ENCODE results near the gene DPT. TPM values are rescaled to one million over a fixed set of nuclear protein-coding genes. Genes with fewer than 3 reads are reported as not detected.

The DPT gene
- total RNA-seq, 1 donor from 2014 or later, result under 0.01 TPM

DNA sequence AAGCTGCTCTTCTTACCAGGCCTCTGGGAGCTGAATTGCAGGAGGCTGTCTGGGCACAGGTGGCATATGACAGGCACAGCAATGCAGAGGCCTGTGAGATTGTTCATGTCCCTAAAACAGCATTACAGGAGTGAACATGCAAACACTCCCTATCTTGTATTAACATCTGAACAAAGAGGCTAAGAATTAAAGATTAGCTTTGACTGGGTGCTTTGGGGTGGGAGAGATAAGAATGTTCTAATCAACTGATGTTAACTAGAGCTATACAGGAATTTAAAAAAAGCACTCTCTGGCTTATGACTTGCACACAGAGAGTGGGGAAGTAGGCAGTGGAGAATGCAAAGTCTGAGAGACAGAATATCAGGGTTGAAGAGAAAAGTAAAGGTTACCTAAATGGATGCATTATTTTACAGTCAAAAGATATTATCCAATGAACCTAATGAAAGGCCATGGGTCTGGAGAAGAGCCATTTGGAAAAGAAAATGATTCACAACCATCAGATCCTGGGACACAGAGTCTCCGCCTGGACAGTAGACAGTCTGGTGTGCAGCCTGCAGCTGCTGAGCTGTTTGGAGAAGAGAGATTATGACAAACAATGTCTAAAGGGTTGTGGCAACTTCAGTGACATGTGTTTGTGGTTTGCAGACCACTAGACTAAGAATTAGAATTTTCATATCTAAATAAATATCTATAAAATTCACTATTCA is 20.2 kb downstream of the DPT start:
- DNase-seq (ENCODE audit: low spot score in 2 of 2) (no peak), FAIRE-seq (no peak)

DNA sequence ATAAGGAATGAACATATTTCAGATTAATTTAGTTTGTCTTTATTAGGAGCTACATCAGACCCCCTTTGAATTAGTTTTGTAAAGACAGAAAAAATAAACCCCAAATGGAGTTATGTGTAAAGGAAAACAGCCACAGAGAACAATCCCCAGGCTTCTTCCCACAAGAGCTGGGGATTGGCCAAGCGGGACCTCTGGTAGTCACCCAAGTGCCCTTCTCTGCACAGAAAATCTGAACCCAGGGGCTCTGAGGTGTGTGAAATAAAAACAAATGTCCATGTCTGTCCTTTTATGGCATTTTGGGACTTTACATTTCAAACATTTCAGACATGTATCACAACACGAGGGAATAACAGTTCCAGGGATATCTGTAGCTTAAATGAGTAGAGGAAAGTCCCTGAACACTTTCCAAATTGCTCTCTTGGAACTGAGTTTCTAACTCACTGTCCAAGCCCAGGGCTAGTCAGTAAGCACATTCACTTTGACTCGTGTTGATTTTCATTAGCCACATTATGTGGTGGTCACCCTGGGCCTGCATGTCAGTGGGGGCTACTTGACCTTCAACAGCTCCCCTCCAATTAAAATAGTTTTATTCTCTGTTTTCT is 22.5 kb downstream of the DPT start:
- no peak for DNase-seq (ENCODE audit: low spot score in 2 of 2)

DNA sequence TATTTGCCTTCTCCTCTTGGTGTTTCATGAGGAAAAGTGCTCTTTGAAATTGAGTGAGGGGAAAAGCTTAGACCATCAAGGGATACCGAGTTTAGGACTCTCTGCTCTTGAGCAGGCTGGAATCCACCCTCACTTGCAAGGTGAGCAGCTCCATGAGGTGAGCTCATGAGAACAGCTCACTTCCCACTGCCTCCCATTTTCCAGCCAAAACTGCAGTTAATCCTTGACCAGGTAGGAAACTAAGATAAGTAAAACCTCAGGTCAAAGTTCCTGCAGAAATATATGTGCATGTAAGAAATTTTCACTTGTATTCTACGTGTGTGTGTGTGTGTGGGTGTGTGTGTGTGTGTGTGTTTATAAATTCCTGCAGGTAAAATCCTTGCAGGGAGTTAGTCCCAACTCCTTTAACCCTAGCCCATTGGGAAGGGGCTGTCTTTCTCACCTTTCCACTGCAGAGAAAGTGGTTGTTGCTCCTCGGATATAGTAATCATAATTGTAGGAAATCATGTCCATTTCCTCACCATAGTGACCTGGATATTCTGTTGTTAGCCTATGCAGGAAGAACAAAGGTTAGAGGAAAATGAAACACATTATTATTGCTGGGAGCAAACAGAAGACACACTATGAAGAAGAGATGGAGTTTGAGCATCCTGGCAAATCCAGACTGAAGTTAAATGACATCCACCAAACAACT is 28.3 kb downstream of the DPT start:
- no peak for FAIRE-seq
- no peak for DNase-seq (ENCODE audit: low spot score in 2 of 2)

More for the DNA sequence above, 22.5 kb downstream of the DPT start:
- no peak for FAIRE-seq

DNA sequence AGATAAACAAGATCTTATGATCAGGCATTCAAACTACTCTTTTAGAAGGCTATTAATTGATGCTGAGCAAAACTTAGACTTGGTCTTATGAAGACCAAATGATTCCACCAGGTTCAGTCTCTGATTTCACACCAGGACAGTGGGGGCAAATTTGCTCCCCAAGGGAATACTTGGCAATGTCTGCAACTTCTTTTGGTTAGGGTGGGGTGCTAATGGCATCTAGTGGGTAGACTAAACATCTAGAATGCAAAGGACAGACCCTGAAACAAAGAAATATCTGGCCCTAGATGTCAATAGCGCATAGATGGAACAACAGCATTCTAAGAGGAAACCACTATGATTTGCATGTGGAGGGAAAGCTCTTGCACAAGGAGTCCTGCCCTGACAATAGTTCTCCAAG is 30.6 kb downstream of the DPT start:
- DNase-seq (ENCODE audit: low spot score in 2 of 2), result no peak
- FAIRE-seq, result no peak

DNA sequence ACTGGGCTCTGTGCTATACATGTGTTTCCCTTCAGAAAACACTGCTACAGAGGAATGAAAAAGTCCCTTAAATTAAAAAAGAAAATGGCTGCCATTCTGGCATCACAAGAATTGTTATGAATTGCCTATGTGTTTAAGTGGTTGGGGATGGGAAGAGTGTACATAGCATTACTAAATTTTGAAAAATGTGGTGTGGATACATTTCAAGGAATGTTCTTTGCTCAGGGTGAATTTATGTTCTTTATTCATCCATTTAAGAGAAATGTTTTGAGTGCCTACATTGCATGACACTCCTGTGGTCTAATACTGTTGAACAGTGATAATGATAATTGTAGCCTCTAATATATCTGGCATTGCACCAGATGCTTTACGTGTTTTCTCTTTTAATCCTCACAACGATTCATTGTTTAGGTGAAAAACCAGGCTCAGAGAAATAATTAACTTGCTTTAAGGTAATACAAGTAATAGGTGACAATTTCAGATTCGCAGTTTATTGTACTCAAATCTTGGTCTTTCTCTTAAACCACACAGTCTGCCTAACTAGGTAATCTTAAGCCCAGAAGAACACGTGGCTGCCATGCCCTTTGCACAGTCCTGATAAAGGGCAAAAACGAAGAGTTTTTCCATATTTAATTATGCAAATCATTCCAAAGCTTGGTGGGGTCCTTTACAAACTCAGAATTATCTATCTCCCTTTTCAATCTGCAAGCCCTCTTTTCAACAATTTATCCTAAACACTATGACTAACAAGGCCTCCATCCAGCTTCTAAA is 31.5 kb downstream of the DPT start:
- FAIRE-seq (no peak), DNase-seq (ENCODE audit: low spot score in 2 of 2) (no peak)

DNA sequence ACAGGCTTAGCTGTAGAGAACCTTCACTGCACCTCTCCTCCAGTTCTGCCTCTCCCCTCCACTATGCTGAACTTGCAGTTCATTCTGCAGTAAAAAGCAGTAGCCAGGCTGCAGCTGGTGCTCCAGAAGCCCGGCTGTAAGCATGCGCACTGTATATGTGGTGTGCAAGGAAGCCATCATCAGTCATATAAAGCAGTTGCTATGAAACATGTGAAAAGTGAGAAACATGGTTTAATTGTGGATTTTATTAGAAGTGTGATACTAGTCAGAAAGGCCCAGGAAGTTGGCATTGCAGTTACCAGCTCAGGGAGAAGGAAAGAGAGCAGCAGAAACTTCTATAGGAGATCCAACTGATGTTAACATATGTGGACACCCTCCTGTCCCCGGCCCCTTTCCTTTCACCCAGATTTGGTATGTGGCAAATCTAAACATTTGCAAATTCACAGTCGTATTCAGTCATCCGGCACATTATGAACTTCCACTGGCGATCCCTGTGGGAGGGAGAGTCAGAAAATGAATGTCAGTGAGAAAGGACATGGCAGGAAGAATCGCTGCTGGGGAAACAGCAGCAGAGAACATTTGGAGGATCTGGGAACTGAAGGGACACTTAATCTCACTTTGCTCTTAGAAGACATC is 32.8 kb downstream of the DPT start:
- DNase-seq (ENCODE audit: low spot score in 2 of 2), result no peak
- no peak for FAIRE-seq

DNA sequence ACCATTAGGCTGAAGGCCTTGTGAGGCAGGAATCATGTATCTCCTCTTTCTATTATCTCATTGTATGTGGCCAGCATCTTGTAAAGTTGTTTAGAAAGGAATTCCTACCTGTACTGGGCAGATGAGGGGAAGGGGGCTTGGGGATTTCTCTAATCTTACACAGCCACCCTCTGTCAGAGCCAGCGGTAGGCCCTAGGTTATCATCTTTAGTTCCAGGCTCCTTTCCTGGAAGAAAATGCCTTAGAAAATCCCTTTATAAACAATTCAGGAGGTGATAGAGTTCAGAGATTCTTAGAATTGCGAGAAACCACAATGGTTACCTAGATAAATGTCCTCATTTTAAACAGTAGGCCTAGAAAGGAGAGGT is 35.2 kb downstream of the DPT start:
- DNase-seq (ENCODE audit: low spot score in 2 of 2) (no peak), FAIRE-seq (no peak)

DNA sequence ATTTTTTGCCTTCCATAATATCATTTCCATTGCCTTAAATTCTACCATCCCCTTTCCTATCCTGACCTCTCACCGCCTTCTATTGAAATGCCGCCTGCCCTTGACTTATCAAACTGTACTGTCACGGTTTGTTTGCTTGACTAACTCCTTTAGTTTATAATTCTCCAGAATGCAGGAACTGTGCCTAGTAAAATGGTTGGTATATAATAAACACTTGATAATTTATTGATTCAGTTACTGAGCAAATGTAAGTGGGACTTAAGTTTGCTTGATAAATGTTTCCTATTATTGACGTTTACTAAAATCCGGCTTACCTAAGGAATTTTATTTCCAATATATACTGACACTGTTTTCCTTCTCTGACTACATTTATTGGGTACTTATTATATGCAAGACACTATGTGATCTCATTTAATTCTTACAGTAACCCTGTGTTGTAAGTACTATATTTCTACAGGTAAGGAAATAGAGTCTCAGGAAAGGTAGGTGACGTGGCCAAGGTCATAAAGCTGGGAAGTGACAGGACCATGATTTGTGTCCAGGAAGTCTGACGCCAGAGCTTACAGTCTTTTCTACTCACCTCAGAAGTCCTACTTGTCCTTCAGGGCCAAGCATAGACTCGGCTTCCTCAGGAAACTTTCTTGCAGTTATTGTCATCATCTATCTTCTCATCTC is 35.7 kb downstream of the DPT start:
- no peak for FAIRE-seq

DNA sequence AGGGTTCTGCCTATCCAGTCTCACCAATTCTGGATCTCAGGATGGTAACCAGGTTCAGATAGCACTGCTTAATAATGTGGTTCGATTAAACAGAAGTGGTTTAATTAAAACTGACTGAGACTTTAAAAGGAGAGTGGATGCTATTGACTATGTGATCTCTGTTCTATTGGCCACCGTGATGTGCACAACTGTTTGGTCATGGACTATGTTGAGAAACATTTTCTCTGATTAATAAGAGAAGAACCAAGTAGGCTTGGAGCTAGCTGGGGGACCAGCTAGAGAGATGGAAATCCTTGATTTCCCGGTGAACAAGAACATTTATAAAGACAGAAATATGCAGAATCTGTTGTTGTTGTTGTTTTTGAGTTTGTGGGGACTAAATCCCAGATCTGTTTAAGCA is 36.5 kb downstream of the DPT start:
- no peak for DNase-seq (ENCODE audit: low spot score in 2 of 2)
- no peak for FAIRE-seq

More for the DNA sequence above, 35.7 kb downstream of the DPT start:
- no peak for DNase-seq (ENCODE audit: low spot score in 2 of 2)

DNA sequence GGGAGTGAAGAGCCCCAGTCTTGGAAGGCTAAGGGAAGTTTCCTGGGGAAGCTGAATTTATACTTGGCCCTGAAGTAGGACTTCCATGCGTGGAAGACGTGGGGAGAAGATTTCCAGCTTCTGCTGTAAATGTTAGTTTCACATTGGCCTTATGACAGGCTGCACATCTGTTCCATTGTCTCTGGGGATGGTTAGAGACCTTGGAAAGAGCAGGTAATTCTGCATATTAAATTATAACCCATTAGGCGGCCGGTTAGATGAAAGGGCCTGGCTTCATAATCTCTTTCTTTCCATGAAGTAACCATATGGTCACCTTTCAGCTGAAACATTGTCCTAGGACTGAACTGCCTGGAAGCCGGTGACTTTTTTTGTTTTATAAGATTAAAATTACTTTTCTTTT is 37.5 kb downstream of the DPT start:
- no peak for DNase-seq (ENCODE audit: low spot score in 2 of 2)

DNA sequence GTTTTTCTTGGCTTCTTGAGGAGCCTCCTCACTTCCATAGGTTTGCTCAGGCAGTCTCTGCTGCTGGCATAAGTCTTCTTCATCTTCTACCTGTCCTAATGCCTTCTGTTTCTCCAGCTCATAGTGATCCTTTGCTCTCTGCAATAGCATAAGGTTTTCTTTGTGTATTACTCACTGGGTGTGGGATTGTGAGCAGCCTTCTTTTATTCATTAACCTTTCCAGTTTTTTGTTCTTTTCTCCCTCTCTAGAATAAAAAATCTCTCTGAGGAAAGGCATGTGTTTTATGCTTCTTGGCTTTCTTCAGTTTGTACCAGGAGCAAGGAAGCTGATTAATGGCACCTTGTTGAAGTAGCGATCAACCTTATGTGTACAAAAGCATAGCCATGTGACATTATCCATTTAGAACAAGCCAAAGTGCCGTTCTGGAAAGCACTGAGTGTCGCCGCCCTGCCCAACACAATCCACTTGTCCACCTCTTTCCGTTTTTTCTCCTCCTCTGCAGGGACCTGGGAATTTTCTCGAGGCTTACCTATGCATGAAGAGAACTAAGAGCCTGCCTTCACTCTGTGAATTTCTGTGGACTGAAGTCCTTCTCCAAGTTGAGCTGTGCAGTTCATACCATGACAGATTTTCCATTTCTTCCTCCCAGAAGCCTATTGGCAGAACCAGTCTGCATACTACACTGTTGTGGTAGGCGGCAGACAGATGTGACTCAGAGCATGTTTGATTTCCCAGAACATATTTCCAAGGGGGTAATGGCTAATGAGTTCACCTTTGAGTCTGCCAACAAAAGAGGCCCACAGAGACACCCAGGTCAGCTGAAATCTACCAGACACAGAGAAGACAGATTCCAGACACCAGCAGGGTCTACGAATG is 39.0 kb downstream of the DPT start:
- no peak for FAIRE-seq

More for the DNA sequence above, 37.5 kb downstream of the DPT start:
- FAIRE-seq, result no peak

DNA sequence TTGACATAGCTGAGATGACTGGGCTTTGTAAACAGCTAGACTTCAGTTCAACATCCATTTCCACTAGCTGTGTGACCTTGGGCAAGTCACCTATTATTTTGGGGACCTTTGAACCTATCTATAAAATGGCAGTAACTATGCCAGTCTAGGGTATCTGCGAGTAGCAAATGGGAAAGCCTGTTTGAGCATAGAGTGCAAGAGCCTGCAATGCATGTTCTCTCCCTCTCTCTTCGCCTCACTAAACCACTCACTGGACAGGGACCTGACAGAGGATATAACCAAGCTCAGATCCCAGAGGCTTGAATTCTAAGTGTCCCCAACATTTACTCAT is 39.7 kb downstream of the DPT start:
- FAIRE-seq, result no peak
- DNase-seq (ENCODE audit: low spot score in 2 of 2), result no peak

More for the DNA sequence above, 39.0 kb downstream of the DPT start:
- no peak for DNase-seq (ENCODE audit: low spot score in 2 of 2)

DNA sequence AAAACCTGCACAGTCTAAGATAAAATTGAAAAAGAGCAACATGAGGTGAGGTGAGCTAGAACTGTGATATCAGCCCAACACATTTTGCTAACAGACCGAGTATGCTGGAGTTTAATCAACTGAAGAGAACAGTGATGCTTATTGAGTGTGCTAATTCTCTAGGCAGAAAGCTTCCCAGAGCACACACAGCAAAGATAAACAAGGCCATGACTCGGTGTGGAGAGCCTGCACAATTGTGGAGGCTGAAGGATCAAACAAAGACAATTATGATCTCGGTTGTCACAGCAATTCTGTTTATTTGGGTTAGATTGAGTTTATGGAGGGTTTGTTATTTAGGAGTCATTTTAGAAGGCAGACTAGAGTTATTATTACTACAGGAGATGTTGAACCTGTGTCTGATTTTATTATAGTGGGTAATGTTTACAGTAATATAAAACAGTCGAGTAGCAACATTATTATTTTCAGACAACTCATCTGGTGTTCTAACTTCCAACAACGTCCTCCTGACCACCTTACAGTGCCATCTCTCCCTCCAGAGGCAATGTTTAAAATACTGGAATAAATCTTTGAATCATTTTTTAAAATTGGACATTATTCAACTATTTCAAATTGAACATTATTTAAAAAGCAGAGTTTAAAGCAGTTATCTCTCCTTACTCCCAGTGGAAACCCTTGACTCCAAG is 40.2 kb downstream of the DPT start:
- no peak for FAIRE-seq
- DNase-seq (ENCODE audit: low spot score in 2 of 2), result peak; percentile 5 to 10

DNA sequence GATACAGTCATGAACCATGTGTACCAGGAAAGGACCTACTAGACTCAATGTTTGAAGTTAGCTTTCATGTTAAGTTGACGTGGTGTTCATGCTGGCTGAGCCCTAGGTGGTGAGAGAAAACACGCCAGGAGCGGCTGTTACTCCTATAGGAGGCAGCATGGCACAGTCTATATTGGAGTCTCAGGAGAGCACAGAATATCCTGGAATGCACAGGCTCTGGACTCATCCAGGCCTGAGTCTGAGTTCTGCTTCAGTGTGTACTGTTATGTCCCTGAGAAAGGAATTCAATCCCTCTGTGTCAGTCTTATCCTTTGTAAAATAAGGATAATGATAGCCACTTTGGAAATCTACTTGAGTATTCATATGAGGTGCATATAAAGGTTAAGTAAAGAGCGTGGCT is 41.2 kb downstream of the DPT start:
- DNase-seq (ENCODE audit: low spot score in 2 of 2), result no peak
- FAIRE-seq, result no peak

DNA sequence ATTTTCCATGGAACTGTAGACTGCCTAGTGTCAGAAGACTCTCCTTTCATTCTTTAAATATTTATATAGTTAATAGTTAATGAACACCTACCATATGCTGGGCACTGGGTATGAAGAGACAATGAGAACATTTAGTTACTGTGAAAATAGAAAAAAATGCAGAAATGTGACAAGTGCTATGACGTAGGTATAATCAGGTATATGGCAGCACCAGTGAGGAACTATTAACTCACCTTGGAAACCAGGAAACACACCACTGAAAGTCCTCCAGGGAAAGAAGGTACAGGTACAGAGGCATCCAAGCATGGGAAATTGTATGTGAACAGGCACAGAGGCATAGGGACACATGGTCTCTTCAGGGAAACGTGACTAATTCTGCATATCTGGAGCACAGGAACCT is 42.3 kb downstream of the DPT start:
- no peak for DNase-seq (ENCODE audit: low spot score in 2 of 2)
- FAIRE-seq, result no peak

DNA sequence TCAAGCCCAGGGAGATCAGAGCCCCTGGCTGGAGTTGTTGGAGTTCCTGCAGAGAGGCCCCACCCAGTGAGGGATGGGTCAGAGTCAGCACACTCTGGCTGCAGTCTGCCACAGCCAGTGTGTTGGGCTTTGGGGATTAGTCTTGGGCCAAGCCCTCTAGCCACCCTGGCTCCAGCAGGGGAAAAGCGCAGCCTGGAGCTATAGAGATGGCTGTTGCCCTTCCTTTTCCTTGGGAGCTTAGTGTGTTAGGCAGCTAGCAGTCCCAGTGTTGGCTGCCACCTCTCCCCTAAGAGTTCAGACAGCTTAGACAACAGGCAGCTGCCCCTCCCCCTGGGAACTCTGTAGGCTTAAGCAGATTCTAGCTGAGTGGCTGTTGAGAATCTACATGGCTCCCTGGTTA is 45.1 kb downstream of the DPT start:
- DNase-seq (ENCODE audit: low spot score in 2 of 2) (no peak), FAIRE-seq (no peak)

DNA sequence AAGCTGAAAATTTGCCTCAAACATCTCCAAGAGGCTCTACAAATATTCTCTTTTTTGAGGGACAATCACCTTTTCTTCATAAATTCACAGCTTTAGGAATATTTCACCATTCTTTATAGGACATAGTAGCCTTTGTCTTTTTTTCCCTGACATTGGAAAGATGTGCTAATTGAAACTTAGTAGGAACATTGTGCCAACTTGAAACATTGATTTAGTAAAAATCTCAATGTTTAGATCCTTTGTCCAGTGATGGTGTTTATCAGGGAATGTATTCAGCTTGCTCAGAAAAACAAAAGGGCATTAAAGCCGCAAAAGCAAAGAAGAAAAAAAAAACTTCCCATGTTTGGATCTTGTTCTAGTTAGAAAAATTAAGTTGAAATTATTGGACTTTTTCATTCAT is 52.1 kb downstream of the DPT start:
- DNase-seq (ENCODE audit: low spot score in 2 of 2) (no peak), FAIRE-seq (no peak)

DNA sequence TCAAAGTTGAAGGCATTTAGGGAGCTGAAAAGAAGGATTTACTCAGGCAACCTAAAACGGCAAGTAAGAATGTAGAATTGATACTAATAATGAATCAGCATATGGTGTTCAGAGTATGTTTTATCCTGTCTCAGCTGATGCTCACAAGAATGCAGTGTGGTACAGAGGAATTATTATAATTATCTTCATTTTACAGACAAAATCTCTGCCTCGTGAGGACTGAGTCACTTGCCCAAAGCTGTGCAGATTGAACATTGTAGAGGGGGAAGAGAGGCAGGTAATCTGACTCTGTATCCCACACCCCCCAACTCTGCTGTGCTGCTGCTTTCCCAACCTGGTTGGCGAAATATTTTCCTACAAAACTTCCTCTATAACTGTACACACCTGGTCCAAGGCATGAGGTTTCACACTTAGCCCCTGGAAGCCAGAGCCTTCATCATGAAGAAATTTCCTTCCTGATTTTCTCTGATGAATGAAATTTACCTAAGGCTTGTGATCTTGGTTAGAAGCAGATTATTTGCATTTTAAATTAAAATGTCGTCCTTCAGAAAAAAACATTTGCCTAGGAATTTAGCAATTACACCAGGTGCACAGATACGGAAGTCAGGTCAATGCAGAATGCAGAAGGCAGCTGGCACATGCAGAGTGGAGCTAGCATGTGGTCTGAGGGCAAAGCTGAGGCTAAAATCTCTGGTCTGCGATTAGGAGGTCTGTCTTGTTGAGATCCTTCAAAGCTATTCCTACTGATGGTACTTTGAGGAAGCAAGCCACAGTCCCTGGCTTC is 52.8 kb downstream of the DPT start:
- DNase-seq (ENCODE audit: low spot score in 2 of 2) (no peak), FAIRE-seq (no peak)

All from frontal cortex (tissue), 4 donors.